ENCODE results near the gene PDE2A. TPM values are rescaled to one million over a fixed set of nuclear protein-coding genes. Genes with fewer than 3 reads are reported as not detected.

The PDE2A gene
- total and polyA plus RNA-seq, 10 of the 15 experiments (the other 5 are each of a cell fraction or from before 2014, with no cell fraction given), result 0.06 to 0.15 (median 0.11) TPM; not detected in 6

DNA sequence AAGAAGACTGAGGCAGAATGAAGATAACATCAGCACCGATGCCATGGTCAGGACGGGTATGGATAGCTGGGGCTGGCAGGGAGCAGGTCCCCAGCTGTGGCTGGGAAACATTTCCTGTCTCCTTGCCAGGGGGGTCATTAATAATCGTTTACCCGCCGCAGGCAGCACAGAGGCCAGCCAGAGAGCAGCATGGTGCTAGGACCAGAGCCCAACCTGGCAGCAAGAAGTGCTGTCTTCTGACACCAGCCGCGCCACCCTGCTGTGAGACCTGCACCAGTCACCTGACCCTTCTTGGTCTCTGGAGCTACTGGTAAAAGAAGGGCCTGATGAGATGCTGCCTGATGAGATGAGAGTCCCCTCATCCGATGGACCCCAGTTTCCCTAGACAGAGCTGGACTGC is 36.3 kb downstream of the PDE2A start (continued):
- TF ChIP-seq SMAD1 (IDR thresholded peaks at IDR 0.05; ENCODE audit: low read depth, partially characterized antibody) (no peak), CEBPB (IDR thresholded peaks at IDR 0.05; ENCODE audit: borderline replicate concordance in 1 of 2, low read depth in 2 of 2, low read length in 2 of 2) (no peak)

DNA sequence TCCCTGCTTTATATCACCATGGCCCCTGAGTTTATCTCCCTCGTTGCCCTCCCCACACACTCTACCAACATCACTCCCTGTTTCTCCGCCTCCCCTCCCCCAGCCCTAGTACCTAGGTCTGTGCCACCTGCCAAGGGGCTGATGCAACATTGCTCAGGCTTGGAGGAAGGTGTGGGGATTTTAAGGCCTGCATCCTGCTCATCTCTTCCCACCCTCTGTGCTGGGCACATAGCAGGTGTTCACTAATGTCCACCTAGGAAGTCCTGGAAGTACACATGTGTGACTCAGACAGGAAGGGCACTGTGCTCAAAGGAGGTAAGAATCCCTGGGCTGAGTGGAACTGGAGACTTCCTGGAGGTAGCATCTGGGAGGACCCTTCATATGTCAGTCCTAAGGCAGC is 37.0 kb downstream of the PDE2A start:
- no peak for ATAC-seq
- TF ChIP-seq, protein P1, sequence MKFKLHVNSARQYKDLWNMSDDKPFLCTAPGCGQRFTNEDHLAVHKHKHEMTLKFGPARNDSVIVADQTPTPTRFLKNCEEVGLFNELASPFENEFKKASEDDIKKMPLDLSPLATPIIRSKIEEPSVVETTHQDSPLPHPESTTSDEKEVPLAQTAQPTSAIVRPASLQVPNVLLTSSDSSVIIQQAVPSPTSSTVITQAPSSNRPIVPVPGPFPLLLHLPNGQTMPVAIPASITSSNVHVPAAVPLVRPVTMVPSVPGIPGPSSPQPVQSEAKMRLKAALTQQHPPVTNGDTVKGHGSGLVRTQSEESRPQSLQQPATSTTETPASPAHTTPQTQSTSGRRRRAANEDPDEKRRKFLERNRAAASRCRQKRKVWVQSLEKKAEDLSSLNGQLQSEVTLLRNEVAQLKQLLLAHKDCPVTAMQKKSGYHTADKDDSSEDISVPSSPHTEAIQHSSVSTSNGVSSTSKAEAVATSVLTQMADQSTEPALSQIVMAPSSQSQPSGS (IDR thresholded peaks at IDR 0.05; ENCODE audit: low read length), result no peak
- no peak for TF ChIP-seq CEBPB (IDR thresholded peaks at IDR 0.05; ENCODE audit: borderline replicate concordance in 1 of 2, low read depth in 2 of 2, low read length in 2 of 2)
- TF ChIP-seq SRF (IDR thresholded peaks at IDR 0.05; ENCODE audit: low read depth in 2 of 2, low read length in 2 of 2), result no peak
- no peak for TF ChIP-seq ZZZ3 (IDR thresholded peaks at IDR 0.05; ENCODE audit: control insufficient read depth, insufficient read length, low read depth)
- TF ChIP-seq TAF1 (IDR thresholded peaks at IDR 0.05; ENCODE audit: borderline replicate concordance, low read depth, low read length), result no peak
- TF ChIP-seq, protein P2, sequence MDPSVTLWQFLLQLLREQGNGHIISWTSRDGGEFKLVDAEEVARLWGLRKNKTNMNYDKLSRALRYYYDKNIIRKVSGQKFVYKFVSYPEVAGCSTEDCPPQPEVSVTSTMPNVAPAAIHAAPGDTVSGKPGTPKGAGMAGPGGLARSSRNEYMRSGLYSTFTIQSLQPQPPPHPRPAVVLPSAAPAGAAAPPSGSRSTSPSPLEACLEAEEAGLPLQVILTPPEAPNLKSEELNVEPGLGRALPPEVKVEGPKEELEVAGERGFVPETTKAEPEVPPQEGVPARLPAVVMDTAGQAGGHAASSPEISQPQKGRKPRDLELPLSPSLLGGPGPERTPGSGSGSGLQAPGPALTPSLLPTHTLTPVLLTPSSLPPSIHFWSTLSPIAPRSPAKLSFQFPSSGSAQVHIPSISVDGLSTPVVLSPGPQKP (IDR thresholded peaks at IDR 0.05; ENCODE audit: low read depth, low read length), result no peak
- TF ChIP-seq CHD2 (IDR thresholded peaks at IDR 0.05; ENCODE audit: borderline replicate concordance, low read depth, low read length), result no peak
- no peak for TF ChIP-seq ESRRA (IDR thresholded peaks at IDR 0.05; ENCODE audit: low read length)
- no peak for TF ChIP-seq ZSCAN29 (IDR thresholded peaks at IDR 0.05)
- TF ChIP-seq, protein P3, sequence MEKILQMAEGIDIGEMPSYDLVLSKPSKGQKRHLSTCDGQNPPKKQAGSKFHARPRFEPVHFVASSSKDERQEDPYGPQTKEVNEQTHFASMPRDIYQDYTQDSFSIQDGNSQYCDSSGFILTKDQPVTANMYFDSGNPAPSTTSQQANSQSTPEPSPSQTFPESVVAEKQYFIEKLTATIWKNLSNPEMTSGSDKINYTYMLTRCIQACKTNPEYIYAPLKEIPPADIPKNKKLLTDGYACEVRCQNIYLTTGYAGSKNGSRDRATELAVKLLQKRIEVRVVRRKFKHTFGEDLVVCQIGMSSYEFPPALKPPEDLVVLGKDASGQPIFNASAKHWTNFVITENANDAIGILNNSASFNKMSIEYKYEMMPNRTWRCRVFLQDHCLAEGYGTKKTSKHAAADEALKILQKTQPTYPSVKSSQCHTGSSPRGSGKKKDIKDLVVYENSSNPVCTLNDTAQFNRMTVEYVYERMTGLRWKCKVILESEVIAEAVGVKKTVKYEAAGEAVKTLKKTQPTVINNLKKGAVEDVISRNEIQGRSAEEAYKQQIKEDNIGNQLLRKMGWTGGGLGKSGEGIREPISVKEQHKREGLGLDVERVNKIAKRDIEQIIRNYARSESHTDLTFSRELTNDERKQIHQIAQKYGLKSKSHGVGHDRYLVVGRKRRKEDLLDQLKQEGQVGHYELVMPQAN (conservative IDR thresholded peaks at IDR 0.05), result no peak
- TF ChIP-seq, protein P4, sequence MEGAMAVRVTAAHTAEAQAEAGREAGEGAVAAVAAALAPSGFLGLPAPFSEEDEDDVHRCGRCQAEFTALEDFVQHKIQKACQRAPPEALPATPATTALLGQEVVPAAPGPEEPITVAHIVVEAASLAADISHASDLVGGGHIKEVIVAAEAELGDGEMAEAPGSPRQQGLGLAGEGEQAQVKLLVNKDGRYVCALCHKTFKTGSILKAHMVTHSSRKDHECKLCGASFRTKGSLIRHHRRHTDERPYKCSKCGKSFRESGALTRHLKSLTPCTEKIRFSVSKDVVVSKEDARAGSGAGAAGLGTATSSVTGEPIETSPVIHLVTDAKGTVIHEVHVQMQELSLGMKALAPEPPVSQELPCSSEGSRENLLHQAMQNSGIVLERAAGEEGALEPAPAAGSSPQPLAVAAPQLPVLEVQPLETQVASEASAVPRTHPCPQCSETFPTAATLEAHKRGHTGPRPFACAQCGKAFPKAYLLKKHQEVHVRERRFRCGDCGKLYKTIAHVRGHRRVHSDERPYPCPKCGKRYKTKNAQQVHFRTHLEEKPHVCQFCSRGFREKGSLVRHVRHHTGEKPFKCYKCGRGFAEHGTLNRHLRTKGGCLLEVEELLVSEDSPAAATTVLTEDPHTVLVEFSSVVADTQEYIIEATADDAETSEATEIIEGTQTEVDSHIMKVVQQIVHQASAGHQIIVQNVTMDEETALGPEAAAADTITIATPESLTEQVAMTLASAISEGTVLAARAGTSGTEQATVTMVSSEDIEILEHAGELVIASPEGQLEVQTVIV (IDR thresholded peaks at IDR 0.05; ENCODE audit: borderline replicate concordance, partially characterized antibody), result no peak
- TF ChIP-seq ZNF207 (IDR thresholded peaks at IDR 0.05; ENCODE audit: borderline replicate concordance), result no peak
- no peak for FAIRE-seq
- ChIA-PET POLR2A (no interaction called here), CTCF (interaction anchor here (0.6 to 1.2 kb wide), 2 partner anchors 157 to 195 kb away, joined by 3 read pairs; partner anchors contain the start of gene STARD10), RAD21 (ENCODE audit: unreplicated experiment) (no interaction called here), SMC1A (ENCODE audit: uncharacterized antibody, unreplicated experiment) (no interaction called here)
- DNase-seq (ENCODE audit: low read depth, low spot score), result no peak
- H3K79me2 ChIP-seq (ENCODE audit: control insufficient read depth, insufficient read depth, low read length), result no peaks in the 10 kb centered on the region
- H2AFZ ChIP-seq (ENCODE audit: control insufficient read depth, low read depth, low read length), result no peak overlapping the region
- H3K4me1 ChIP-seq (ENCODE audit: control insufficient read depth, insufficient read depth, low read length), result no peaks in the 10 kb centered on the region
- H3K36me3 ChIP-seq (ENCODE audit: control insufficient read depth in 2 of 2, insufficient read depth in 2 of 2, low read length in 1 of 2), result no peaks in the 10 kb centered on the region
- H3K4me2 ChIP-seq (ENCODE audit: control insufficient read depth, insufficient read depth), result no peak overlapping the region
- H3K27ac ChIP-seq (ENCODE audit: control insufficient read depth, insufficient read depth), result no peak overlapping the region
- WGBS (ENCODE audit: insufficient coverage, insufficient replicate concordance, low lambda C conversion rate, missing lambda C conversion rate), result 43% methylated on average over 2 of the region's 2 CpGs
- no peak overlapping the region for H3K9ac ChIP-seq (ENCODE audit: control insufficient read depth, insufficient read depth, low read length)
- H3K4me3 ChIP-seq, result no peak overlapping the region
- no peaks in the 10 kb centered on the region for H3K9me3 ChIP-seq (replicated peaks; ENCODE audit: control insufficient read depth, insufficient read depth, low read length)
- in situ Hi-C loops (cut with MboI), result no loop called here
- intact Hi-C loops (cut with micrococcal nuclease; ENCODE audit: unreplicated experiment), result no loop called here
- no TSS peak for BruUV-seq (replicated peaks)
- H3K27me3 ChIP-seq (replicated peaks in 1 of 2; ENCODE audit: control insufficient read depth in 2 of 2, insufficient read depth in 2 of 2, low read length in 1 of 2), result peaks cover 6 to 11% of the 10 kb centered on the region in 2 experiments; a peak in 3 of 4 replicates
- H4K20me1 ChIP-seq (ENCODE audit: control insufficient read depth, insufficient read depth), result no peaks in the 10 kb centered on the region
